ENCODE measurements around the gene MAP4K2. TPM values are rescaled to one million over a fixed set of nuclear protein-coding genes. Genes with fewer than 3 reads are reported as not detected.

The MAP4K2 gene
- total and polyA plus RNA-seq, 2 of the 4 experiments (the other 2 are of a cell fraction), result 11.7 to 16.6 TPM

DNA sequence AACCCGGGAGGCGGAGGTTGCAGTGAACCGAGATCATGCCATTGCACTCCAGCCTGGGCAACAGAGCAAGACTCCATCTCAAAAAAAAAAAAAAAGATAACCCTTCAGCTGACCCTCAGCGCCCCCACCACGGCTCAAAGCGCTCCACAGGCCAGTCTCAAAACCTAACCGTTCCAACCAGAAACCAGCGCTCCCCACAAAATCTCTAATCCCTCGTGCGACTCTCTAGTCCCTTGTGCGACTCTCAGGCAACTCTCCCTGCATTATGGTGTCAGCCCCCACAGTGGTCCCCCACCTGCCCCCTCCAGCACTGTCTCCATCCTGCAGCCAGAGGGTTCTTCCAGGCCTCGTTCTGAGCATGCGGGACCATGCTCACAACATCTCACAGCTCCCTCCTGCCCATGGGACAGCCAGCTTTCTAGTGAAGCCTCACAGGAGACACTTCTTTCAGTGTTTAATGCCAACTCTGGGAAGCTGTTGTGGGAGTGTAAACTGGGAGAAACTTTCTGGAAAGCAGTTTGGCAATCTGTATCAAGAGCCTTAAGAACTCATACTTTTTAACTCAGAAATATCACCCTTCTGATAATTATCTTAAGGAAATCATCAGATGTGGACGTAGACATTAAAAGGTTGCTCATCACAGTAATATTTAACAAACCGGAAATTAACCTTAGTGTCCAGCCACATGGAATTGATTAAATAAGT is 54.9 kb downstream of the MAP4K2 start:
- peaks cover 12% of the 10 kb centered on the region for H3K4me1 ChIP-seq (ENCODE audit: control insufficient read depth, insufficient read depth, low read length)
- no peak overlapping the region for H3K9ac ChIP-seq (ENCODE audit: low read depth, low read length)
- peaks cover 7% of the 10 kb centered on the region for H3K9me1 ChIP-seq (ENCODE audit: insufficient read depth, low read length)
- H3K4me3 ChIP-seq (ENCODE audit: insufficient read depth, low read depth, low read length), result no peak overlapping the region
- peak overlapping the region; percentile 7; the same call in 1 of the 2 replicates for H3K18ac ChIP-seq (ENCODE audit: low read depth, low read length)
- ChIA-PET CTCF (no interaction called here), POLR2A (ENCODE audit: unreplicated experiment) (no interaction called here)
- TF ChIP-seq, protein P1, sequence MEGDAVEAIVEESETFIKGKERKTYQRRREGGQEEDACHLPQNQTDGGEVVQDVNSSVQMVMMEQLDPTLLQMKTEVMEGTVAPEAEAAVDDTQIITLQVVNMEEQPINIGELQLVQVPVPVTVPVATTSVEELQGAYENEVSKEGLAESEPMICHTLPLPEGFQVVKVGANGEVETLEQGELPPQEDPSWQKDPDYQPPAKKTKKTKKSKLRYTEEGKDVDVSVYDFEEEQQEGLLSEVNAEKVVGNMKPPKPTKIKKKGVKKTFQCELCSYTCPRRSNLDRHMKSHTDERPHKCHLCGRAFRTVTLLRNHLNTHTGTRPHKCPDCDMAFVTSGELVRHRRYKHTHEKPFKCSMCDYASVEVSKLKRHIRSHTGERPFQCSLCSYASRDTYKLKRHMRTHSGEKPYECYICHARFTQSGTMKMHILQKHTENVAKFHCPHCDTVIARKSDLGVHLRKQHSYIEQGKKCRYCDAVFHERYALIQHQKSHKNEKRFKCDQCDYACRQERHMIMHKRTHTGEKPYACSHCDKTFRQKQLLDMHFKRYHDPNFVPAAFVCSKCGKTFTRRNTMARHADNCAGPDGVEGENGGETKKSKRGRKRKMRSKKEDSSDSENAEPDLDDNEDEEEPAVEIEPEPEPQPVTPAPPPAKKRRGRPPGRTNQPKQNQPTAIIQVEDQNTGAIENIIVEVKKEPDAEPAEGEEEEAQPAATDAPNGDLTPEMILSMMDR (conservative IDR thresholded peaks at IDR 0.05; ENCODE audit: low read depth, low read length), result no peak
- TF ChIP-seq CEBPB (IDR thresholded peaks at IDR 0.05; ENCODE audit: low read depth, low read length), result peak; percentile 58; the same call in 1 of the 2 replicates
- H3K4ac ChIP-seq (ENCODE audit: low read depth, low read length), result peak overlapping the region; percentile 87
- H2BK15ac ChIP-seq (ENCODE audit: low read depth, low read length), result peak overlapping the region; percentile 83; the same call in 1 of the 3 replicates
- H3K27ac ChIP-seq (ENCODE audit: insufficient read depth, low read length), result peak overlapping the region; percentile 47; the same call in 1 of the 2 replicates
- no peaks in the 10 kb centered on the region for H3K36me3 ChIP-seq (ENCODE audit: control insufficient read depth, insufficient read depth, low read length)
- H4K91ac ChIP-seq (ENCODE audit: insufficient read depth, low read depth, low read length), result peak overlapping the region; percentile 58
- H3K79me1 ChIP-seq (ENCODE audit: low read depth in 1 of 2, low read length in 2 of 2), result no peaks in the 10 kb centered on the region
- dilution Hi-C loops (cut with HindIII; ENCODE audit: low sequenced_read_pairs, unreplicated experiment), result no loop called here
- no peaks in the 10 kb centered on the region for H3K9me3 ChIP-seq (ENCODE audit: control insufficient read depth, insufficient read depth, low read length)
- H3K27me3 ChIP-seq (ENCODE audit: control insufficient read depth, insufficient read depth, low read length), result peaks cover 24% of the 10 kb centered on the region
- no peak overlapping the region for H3K23ac ChIP-seq (ENCODE audit: low read depth, low read length)
- H2AFZ ChIP-seq (replicated peaks; ENCODE audit: low read length, poor library complexity), result peak overlapping the region; percentile 85
- H3K56ac ChIP-seq (ENCODE audit: extremely low read depth, insufficient read depth, low read length), result 0 out of 2 replicates have a peak overlapping the region, but pooled peaks have one; percentile 26
- H2AK5ac ChIP-seq (ENCODE audit: low read depth, low read length), result peak overlapping the region; percentile 91
- H2BK120ac ChIP-seq (ENCODE audit: low read depth, low read length), result peak overlapping the region; percentile 93
- no peak overlapping the region for H3K4me2 ChIP-seq (ENCODE audit: low read depth, low read length)
- H4K5ac ChIP-seq (ENCODE audit: low read depth, low read length), result peak overlapping the region; percentile 3; the same call in 1 of the 2 replicates
- H4K8ac ChIP-seq (ENCODE audit: low read depth in 2 of 2, low read length in 2 of 2), result peak overlapping the region in 1 of 2 experiments; percentile 41; a peak in 1 of 4 replicates
- peak overlapping the region; percentile 95 for H2BK20ac ChIP-seq (ENCODE audit: low read depth, low read length)
- BruUV-seq (replicated peaks), result no TSS peak
- intact Hi-C loops (cut with micrococcal nuclease), result no loop called here
- peaks cover 3% of the 10 kb centered on the region; the same call in 1 of the 2 replicates for H4K20me1 ChIP-seq (ENCODE audit: insufficient read depth, low read length)
- H2AK9ac ChIP-seq (replicated peaks; ENCODE audit: low read depth, low read length, poor library complexity), result peak overlapping the region; percentile 65
- no CpG with 5 or more reads among the region's 15 CpGs for WGBS, 2 experiments (ENCODE audit: extremely low coverage in 2 of 2, insufficient read length in 1 of 2)
- in situ Hi-C loops (cut with MboI; ENCODE audit: low sequenced_read_pairs), result no loop called here
- peak overlapping the region; percentile 92 for H3K14ac ChIP-seq (replicated peaks; ENCODE audit: low read depth, low read length)
- DNase-seq (peak; percentile 66), ATAC-seq (ENCODE audit: low read depth) (peak; percentile 11)
- peak overlapping the region; percentile 37 for H2BK5ac ChIP-seq (ENCODE audit: low read depth, low read length, poor library complexity, severe bottlenecking)

Data from IMR-90 (cell line).